ENCODE data around the gene PRKCQ. TPM values are rescaled to one million over a fixed set of nuclear protein-coding genes. Genes with fewer than 3 reads are reported as not detected.

The PRKCQ gene
- polyA plus RNA-seq, 3 donors: 14.6 to 16.0 (median 15.3) TPM

- DNase-seq: no peak
These were observed 9.2 kb downstream of the PRKCQ start for GRCh38 chr10:6570893-6571292.

GRCh38 chr10:6569259-6569658 lies 10.8 kb downstream of the PRKCQ start:
- DNase-seq: no peak

- no peak for DNase-seq
These were observed 12.2 kb downstream of the PRKCQ start for GRCh38 chr10:6567884-6568283.

GRCh38 chr10:6567203-6567703 lies 12.8 kb downstream of the PRKCQ start:
- no peak for DNase-seq

GRCh38 chr10:6565588-6565987 lies 14.5 kb downstream of the PRKCQ start:
- DNase-seq: no peak

- no peak for DNase-seq
These were observed 15.7 kb downstream of the PRKCQ start for GRCh38 chr10:6564367-6564766.

- DNase-seq: no peak
These were observed 16.3 kb downstream of the PRKCQ start for GRCh38 chr10:6563731-6564130.

GRCh38 chr10:6563075-6563474 lies 17.0 kb downstream of the PRKCQ start:
- DNase-seq: no peak

- no peak for DNase-seq
These were observed 17.9 kb downstream of the PRKCQ start for GRCh38 chr10:6562221-6562620.

GRCh38 chr10:6561552-6561951 lies 18.5 kb downstream of the PRKCQ start:
- no peak for DNase-seq

GRCh38 chr10:6558759-6559461 lies 21.2 kb downstream of the PRKCQ start:
- no peak for DNase-seq

- DNase-seq: no peak
These were observed 21.8 kb downstream of the PRKCQ start for GRCh38 chr10:6558272-6558671.

GRCh38 chr10:6553937-6554336 lies 26.1 kb downstream of the PRKCQ start:
- DNase-seq: no peak

- no peak for DNase-seq
These were observed 36.6 kb downstream of the PRKCQ start for GRCh38 chr10:6543431-6544005.

GRCh38 chr10:6542999-6543430 lies 37.1 kb downstream of the PRKCQ start:
- no peak for DNase-seq

- DNase-seq: no peak
These were observed 40.2 kb downstream of the PRKCQ start for GRCh38 chr10:6539833-6540232.

- no peak for DNase-seq
These were observed 42.3 kb downstream of the PRKCQ start for GRCh38 chr10:6537770-6538169.

GRCh38 chr10:6536102-6536501 lies 44.0 kb downstream of the PRKCQ start:
- DNase-seq: no peak

GRCh38 chr10:6535156-6535764 lies 44.8 kb downstream of the PRKCQ start:
- no peak for DNase-seq

- DNase-seq: no peak
These were observed 47.8 kb downstream of the PRKCQ start for GRCh38 chr10:6532321-6532720.

- DNase-seq: no peak
These were observed 49.1 kb downstream of the PRKCQ start for GRCh38 chr10:6530966-6531365.

GRCh38 chr10:6530211-6530840 lies 49.8 kb downstream of the PRKCQ start:
- no peak for DNase-seq
